Hepatocyte (in vitro differentiated cells): ENCODE measurements around the gene CACNA2D4.

Experiments
- CTCF ChIP-seq: fragments of 200-600 bp; sonication (generic); IDR thresholded peaks from 2 replicates; pipeline ENCODE4 v1.5.1; 2016; ENCODE audit warnings: antibody characterized with exemption, mild to moderate bottlenecking; ENCODE audit not compliant: poor library complexity
- EZH2 ChIP-seq: fragments of 200-600 bp; sonication (generic); IDR thresholded peaks from 2 replicates; pipeline ENCODE4 v1.6.1; 2016; ENCODE audit warnings: antibody characterized with exemption, mild to moderate bottlenecking, borderline replicate concordance

GRCh38 chr12:1927051-1927680 is 8.7 kb upstream of the CACNA2D4 start:
- no peak for TF ChIP-seq EZH2
- no peak for TF ChIP-seq CTCF
